Endothelial cell of umbilical vein (primary cell): ENCODE data around the gene ABI3. TPM values are rescaled to one million over a fixed set of nuclear protein-coding genes. Genes with fewer than 3 reads are reported as not detected.

Experiments
- BruUV-seq: library from RNA; stranded (reverse); fragments of 400-500 nt; replicated peaks from 2 replicates; lab custom pipeline; 2021; lab: Mats Ljungman, UMichigan
- CTCF ChIA-PET: fragments of 300-600, 350-600 bp; sonication (Branson Sonifier 250); formaldehyde crosslinking; loops from one replicate; lab custom pipeline; 2021; ENCODE audit warnings: antibody characterized with exemption, inconsistent platforms; lab: Charles Lee
- POLR2A ChIA-PET: fragments of 300-600, 350-600 bp; sonication (Branson Sonifier 250); formaldehyde crosslinking; loops from one replicate; lab custom pipeline; 2021; ENCODE audit warnings: antibody characterized with exemption, inconsistent platforms; lab: Charles Lee
- DNase-seq: peaks from one replicate; pipeline ENCODE4 v3.0.0-alpha.2; 2011; ENCODE audit warnings: low read depth, low spot score
- FAIRE-seq: peaks from 2 replicates; lab custom pipeline; 2011; peaks lifted over from hg19 to GRCh38; lab: Jason Lieb, UNC
- H2AFZ ChIP-seq: 2 replicates; pipeline ENCODE4 v1.6.0; 2012; ENCODE audit warnings: low read depth, low read length, control low read depth, inconsistent platforms
- H3K27ac ChIP-seq: 2 replicates; pipeline ENCODE4 v1.5.1; 2011; ENCODE audit warnings: low read depth, mild to moderate bottlenecking, control low read depth, low read length, moderate library complexity; ENCODE audit not compliant: insufficient read depth
- H3K27me3 ChIP-seq, 2 experiments: 2 replicates each; pipeline versions ENCODE4 v1.6.0 to v1.6.1; 2011; ENCODE audit warnings: low read length in 2 of 2, mixed read lengths in 1 of 2; ENCODE audit not compliant: control insufficient read depth in 2 of 2, insufficient read depth in 2 of 2
- H3K36me3 ChIP-seq, 2 experiments: 2 replicates in 1 of 2; 3 replicates in 1 of 2; pipeline ENCODE4 v1.5.1; 2011; ENCODE audit warnings: low read length in 2 of 2, mild to moderate bottlenecking in 1 of 2, moderate library complexity in 1 of 2; ENCODE audit not compliant: control insufficient read depth in 2 of 2, insufficient read depth in 2 of 2; ENCODE audit errors: extremely low read depth in 1 of 2
- H3K4me1 ChIP-seq: 3 replicates; pipeline ENCODE4 v1.5.1; 2011; ENCODE audit warnings: mild to moderate bottlenecking, low read length; ENCODE audit not compliant: control insufficient read depth, insufficient read depth; ENCODE audit errors: extremely low read depth
- H3K4me2 ChIP-seq: 2 replicates; pipeline ENCODE4 v1.6.1; 2011; ENCODE audit warnings: low read length, control low read depth, mixed read lengths; ENCODE audit not compliant: insufficient read depth
- H3K4me3 ChIP-seq, 3 experiments: fragments of 200-600 bp in 1 of 3; sonication (generic), shearing (Covaris generic) in 1 of 3; replicated peaks in 1 of 3; 2 replicates each; pipeline ENCODE4 v1.5.1; 2011 to 2016; ENCODE audit warnings: control low read depth in 3 of 3, low read length in 3 of 3, mild to moderate bottlenecking in 2 of 3, inconsistent platforms in 1 of 3, low read depth in 1 of 3, moderate library complexity in 1 of 3; ENCODE audit not compliant: insufficient read depth in 1 of 3
- H3K79me2 ChIP-seq: 2 replicates; pipeline ENCODE4 v1.6.0; 2012; ENCODE audit warnings: low read length, inconsistent platforms; ENCODE audit not compliant: control insufficient read depth, insufficient read depth
- H3K9ac ChIP-seq: replicated peaks from 2 replicates; pipeline ENCODE3; 2011; ENCODE audit warnings: low read length, control low read depth; ENCODE audit not compliant: insufficient read depth; ENCODE audit errors: extremely low read depth
- H3K9me1 ChIP-seq: replicated peaks from 3 replicates; pipeline ENCODE4 v1.6.0; 2011; ENCODE audit warnings: mild to moderate bottlenecking, low read length; ENCODE audit not compliant: control insufficient read depth, insufficient read depth; ENCODE audit errors: extremely low read depth
- H3K9me3 ChIP-seq: replicated peaks from 2 replicates; pipeline ENCODE4 v1.5.1; 2012; ENCODE audit warnings: low read length, inconsistent platforms; ENCODE audit not compliant: control insufficient read depth, insufficient read depth
- H4K20me1 ChIP-seq: replicated peaks from 2 replicates; pipeline ENCODE3; 2011; ENCODE audit warnings: mild to moderate bottlenecking, low read length; ENCODE audit not compliant: control insufficient read depth, insufficient read depth; ENCODE audit errors: extremely low read depth
- EZH2 ChIP-seq: IDR thresholded peaks from 2 replicates; pipeline ENCODE4 v1.6.1; 2012; ENCODE audit warnings: borderline replicate concordance, low read depth, mild to moderate bottlenecking, moderate library complexity, low read length, inconsistent platforms; ENCODE audit not compliant: severe bottlenecking
- FOS ChIP-seq: IDR thresholded peaks from 2 replicates; pipeline ENCODE4 v1.6.1; 2011; ENCODE audit warnings: mild to moderate bottlenecking, low read length, moderate library complexity, borderline replicate concordance; ENCODE audit not compliant: insufficient read depth
- GATA2 ChIP-seq: IDR thresholded peaks from 2 replicates; pipeline ENCODE4 v1.7.0; 2011; ENCODE audit warnings: low read depth, mild to moderate bottlenecking, moderate library complexity, mixed read lengths, low read length; ENCODE audit not compliant: insufficient read length, insufficient read depth
- JUN ChIP-seq: IDR thresholded peaks from 2 replicates; pipeline ENCODE4 v1.6.1; 2011; ENCODE audit warnings: borderline replicate concordance, low read depth; ENCODE audit not compliant: insufficient read length, insufficient read depth
- MYC ChIP-seq: IDR thresholded peaks from one replicate; pipeline ENCODE4 v1.6.1; 2011; ENCODE audit warnings: mild to moderate bottlenecking, low read depth, low read length
- POLR2A ChIP-seq: IDR thresholded peaks from 2 replicates; pipeline ENCODE4 v1.6.1; 2012; ENCODE audit warnings: low read depth, mild to moderate bottlenecking, control low read depth, low read length
- POLR2AphosphoS5 ChIP-seq: IDR thresholded peaks from 2 replicates; pipeline ENCODE4 v1.6.1; 2012; ENCODE audit warnings: low read depth, mild to moderate bottlenecking, control low read depth, low read length, moderate library complexity; ENCODE audit not compliant: insufficient read depth
- dilution Hi-C: fragments of 300-500 bp; cut with MboI; formaldehyde crosslinking; loops from one replicate; pipeline ENCODE4 v1.15.0; 2019; ENCODE audit warnings: low sequenced_read_pairs; ENCODE audit not compliant: extremely low pct_ligation_motif_present
- intact Hi-C: fragments of 100-400 bp; cut with micrococcal nuclease; formaldehyde crosslinking; loops from one replicate; pipeline ENCODE4 v1.10.0; 2022
- polyA plus RNA-seq, 4 experiments: library from polyadenylated mRNA; depleted of rRNA in 3 of 4; stranded (reverse) in 3 of 4; unstranded in 1 of 4; fragments of >200 nt; gene quantifications; 2 replicates each; pipeline versions ENCODE4 v1.2.1 to v1.2.3, GENCODE V29; 2011 to 2012; ENCODE audit warnings: missing spikeins in 1 of 4
- total RNA-seq: library from RNA; stranded (reverse); gene quantifications from 2 replicates; pipeline ENCODE4 v1.2.3, GENCODE V29; 2021
- TF ChIP-seq, protein P1 (sequence below): IDR thresholded peaks from 2 replicates; pipeline ENCODE4 v1.6.1; 2011; ENCODE audit not compliant: insufficient read depth, insufficient read length
- TF ChIP-seq, protein P2 (sequence below), 2 donors: IDR thresholded peaks; 1 replicate in 1 of 2; 2 replicates in 1 of 2; pipeline ENCODE4 v1.5.1; 2011; ENCODE audit warnings: low read length in 2 of 2, mild to moderate bottlenecking in 2 of 2, moderate library complexity in 2 of 2, control low read depth in 1 of 2, inconsistent platforms in 1 of 2, low read depth in 1 of 2; ENCODE audit not compliant: insufficient read depth in 1 of 2; ENCODE audit errors: extremely low read depth in 1 of 2

Gene ABI3
- total and polyA plus RNA-seq, 2 donors (not counting 3 experiments of a cell fraction or from before 2014, with no cell fraction given): 35.2 to 35.5 TPM

DNA sequence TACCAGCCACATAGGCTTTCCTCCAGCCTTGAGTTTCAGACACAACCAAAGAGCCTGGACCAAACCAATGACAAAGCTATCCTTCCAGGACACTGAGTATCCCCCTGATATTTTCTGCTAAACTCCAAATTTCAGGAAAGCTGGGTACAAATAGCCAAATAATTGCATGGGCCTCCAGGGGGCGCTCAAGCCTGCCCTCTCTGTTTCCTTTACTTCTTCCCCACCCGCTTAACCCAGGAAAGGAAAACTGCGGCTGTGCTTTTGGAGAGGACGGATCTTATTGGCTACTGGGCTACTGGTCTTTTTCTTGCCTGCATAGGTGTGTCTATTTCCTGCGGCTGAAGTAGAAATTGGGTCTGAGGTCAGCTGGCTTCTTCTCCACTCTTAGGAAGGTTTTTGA lies 30.2 kb upstream of the ABI3 start:
- TF ChIP-seq, protein P1, sequence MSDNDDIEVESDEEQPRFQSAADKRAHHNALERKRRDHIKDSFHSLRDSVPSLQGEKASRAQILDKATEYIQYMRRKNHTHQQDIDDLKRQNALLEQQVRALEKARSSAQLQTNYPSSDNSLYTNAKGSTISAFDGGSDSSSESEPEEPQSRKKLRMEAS: no peak
- TF ChIP-seq, protein P2, sequence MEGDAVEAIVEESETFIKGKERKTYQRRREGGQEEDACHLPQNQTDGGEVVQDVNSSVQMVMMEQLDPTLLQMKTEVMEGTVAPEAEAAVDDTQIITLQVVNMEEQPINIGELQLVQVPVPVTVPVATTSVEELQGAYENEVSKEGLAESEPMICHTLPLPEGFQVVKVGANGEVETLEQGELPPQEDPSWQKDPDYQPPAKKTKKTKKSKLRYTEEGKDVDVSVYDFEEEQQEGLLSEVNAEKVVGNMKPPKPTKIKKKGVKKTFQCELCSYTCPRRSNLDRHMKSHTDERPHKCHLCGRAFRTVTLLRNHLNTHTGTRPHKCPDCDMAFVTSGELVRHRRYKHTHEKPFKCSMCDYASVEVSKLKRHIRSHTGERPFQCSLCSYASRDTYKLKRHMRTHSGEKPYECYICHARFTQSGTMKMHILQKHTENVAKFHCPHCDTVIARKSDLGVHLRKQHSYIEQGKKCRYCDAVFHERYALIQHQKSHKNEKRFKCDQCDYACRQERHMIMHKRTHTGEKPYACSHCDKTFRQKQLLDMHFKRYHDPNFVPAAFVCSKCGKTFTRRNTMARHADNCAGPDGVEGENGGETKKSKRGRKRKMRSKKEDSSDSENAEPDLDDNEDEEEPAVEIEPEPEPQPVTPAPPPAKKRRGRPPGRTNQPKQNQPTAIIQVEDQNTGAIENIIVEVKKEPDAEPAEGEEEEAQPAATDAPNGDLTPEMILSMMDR (IDR thresholded peaks at IDR 0.05; ENCODE audit: extremely low read depth in 1 of 2, insufficient read depth in 1 of 2, low read depth in 1 of 2, low read length in 2 of 2): peak; percentile 90 to 96
- H3K4me3 ChIP-seq: no peak overlapping the region
- CTCF ChIA-PET: interaction anchor here (0.6 to 4.3 kb wide), 26 partner anchors 9 to 148 kb away, joined by 3 to 103 read pairs (median 5); partner anchors contain the start of gene PHOSPHO1
- H3K27me3 ChIP-seq: no peaks in the 10 kb centered on the region
- no peak overlapping the region for H3K9ac ChIP-seq
- no peaks in the 10 kb centered on the region for H3K36me3 ChIP-seq
- POLR2A ChIA-PET: interaction anchor here (0.7 kb wide), 1 partner anchor 15 kb away, joined by 8 read pairs; no protein-coding TSS in a partner anchor
- peak; percentile 95 for FAIRE-seq
- no peak overlapping the region for H3K27ac ChIP-seq
- H3K9me3 ChIP-seq: no peaks in the 10 kb centered on the region
- DNase-seq: peak; percentile 63
- no peaks in the 10 kb centered on the region for H4K20me1 ChIP-seq
- no peaks in the 10 kb centered on the region for H3K79me2 ChIP-seq
- H3K4me2 ChIP-seq: no peak overlapping the region
- intact Hi-C loops (loop anchor here (1.0 kb wide), 2 partner anchors 47 to 110 kb away; no protein-coding TSS in a partner anchor), dilution Hi-C loops (no loop called here)
- H2AFZ ChIP-seq: no peak overlapping the region
- H3K4me1 ChIP-seq: no peaks in the 10 kb centered on the region
- BruUV-seq: no TSS peak
- no peaks in the 10 kb centered on the region for H3K9me1 ChIP-seq

DNA sequence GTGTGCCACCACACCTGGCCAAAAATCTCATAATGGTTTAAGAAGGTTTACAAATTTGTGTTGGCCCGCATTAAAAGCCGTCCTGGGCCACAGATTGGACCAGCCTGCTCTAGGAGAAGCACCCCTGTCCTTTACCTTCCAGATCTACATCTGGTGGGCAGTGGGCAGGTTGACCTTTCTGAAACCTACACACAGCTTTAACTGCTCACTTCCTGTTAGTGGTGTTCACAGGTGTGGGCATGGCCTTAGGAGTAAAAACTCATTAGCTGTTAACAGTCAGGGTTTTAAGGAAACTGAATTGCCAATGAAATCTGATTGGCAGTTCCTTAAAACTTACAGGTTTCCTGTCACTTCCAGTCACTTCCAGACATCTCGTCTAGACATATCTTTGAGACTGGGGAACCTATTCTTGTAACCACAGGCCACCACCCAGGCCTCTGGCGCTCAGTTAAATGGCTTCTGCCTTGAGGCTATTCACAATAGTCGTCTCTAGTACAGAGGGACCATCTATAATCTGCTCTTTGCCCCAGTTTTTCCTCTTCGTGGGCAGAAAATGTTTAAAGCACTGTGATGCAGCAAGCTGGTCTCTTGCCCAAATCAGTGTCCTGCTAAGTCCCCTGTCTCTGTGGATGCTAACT lies 29.4 kb upstream of the ABI3 start:
- no peak overlapping the region for H3K4me2 ChIP-seq
- ChIA-PET CTCF (interaction anchor here (0.7 to 4.3 kb wide), 16 partner anchors 9 to 149 kb away, joined by 3 to 103 read pairs (median 5); no protein-coding TSS in a partner anchor), POLR2A (interaction anchor here (0.7 kb wide), 1 partner anchor 14 kb away, joined by 8 read pairs; no protein-coding TSS in a partner anchor)
- H3K27ac ChIP-seq: no peak overlapping the region
- H3K9ac ChIP-seq: no peak overlapping the region
- no peaks in the 10 kb centered on the region for H3K36me3 ChIP-seq
- no peak for FAIRE-seq
- H3K27me3 ChIP-seq: no peaks in the 10 kb centered on the region
- no TSS peak for BruUV-seq
- H3K9me3 ChIP-seq: no peaks in the 10 kb centered on the region
- TF ChIP-seq MYC: no peak
- TF ChIP-seq, protein P2 (IDR thresholded peaks at IDR 0.05; ENCODE audit: extremely low read depth in 1 of 2, insufficient read depth in 1 of 2, low read depth in 1 of 2, low read length in 2 of 2): no peak
- no peak for TF ChIP-seq FOS
- no peak for TF ChIP-seq POLR2AphosphoS5
- no peak for TF ChIP-seq EZH2
- TF ChIP-seq, protein P1: no peak
- no peak for TF ChIP-seq JUN
- no peak for TF ChIP-seq GATA2
- TF ChIP-seq POLR2A: no peak
- no peak overlapping the region for H2AFZ ChIP-seq
- intact Hi-C loops: loop anchor here (1.0 kb wide), 2 partner anchors 46 to 109 kb away; no protein-coding TSS in a partner anchor
- no peak for DNase-seq
- H3K4me3 ChIP-seq: no peak overlapping the region
- H3K4me1 ChIP-seq: no peaks in the 10 kb centered on the region
- dilution Hi-C loops: no loop called here
- H3K9me1 ChIP-seq: no peaks in the 10 kb centered on the region
- H4K20me1 ChIP-seq: no peaks in the 10 kb centered on the region
- no peaks in the 10 kb centered on the region for H3K79me2 ChIP-seq
